ENCODE results near the gene FAM47E.
"Not testable (repeated sequence)": the region's sequence is repeated elsewhere in the genome, so short reads cannot be mapped to it uniquely, and the experiment has no call there.

FAM47E gene

GRCh38 chr4:76271248-76271647, 19.7 kb downstream of the FAM47E start:
- DNase-seq: no peak

GRCh38 chr4:76272073-76272472, 20.6 kb downstream of the FAM47E start:
- no peak for DNase-seq

- no peak for DNase-seq
These were observed 21.1 kb downstream of the FAM47E start for GRCh38 chr4:76272582-76272981.

GRCh38 chr4:76272999-76273398, 21.5 kb downstream of the FAM47E start:
- no peak for DNase-seq

- no peak for DNase-seq
These were observed 24.1 kb downstream of the FAM47E start for GRCh38 chr4:76275486-76276124.

GRCh38 chr4:76276813-76277212, 25.3 kb downstream of the FAM47E start:
- DNase-seq: no peak

GRCh38 chr4:76277667-76278066, 26.1 kb downstream of the FAM47E start:
- no peak for DNase-seq

- no peak for DNase-seq
These were observed 27.1 kb downstream of the FAM47E start for GRCh38 chr4:76278583-76278982.

- DNase-seq: no peak
These were observed 27.9 kb downstream of the FAM47E start for GRCh38 chr4:76279462-76279861.

GRCh38 chr4:76280488-76281441, 29.2 kb downstream of the FAM47E start:
- no peak for DNase-seq

GRCh38 chr4:76281594-76281993, 30.1 kb downstream of the FAM47E start:
- DNase-seq: not testable (repeated sequence)

GRCh38 chr4:76282941-76283689, 31.6 kb downstream of the FAM47E start:
- no peak for DNase-seq

GRCh38 chr4:76283900-76284299, 32.4 kb downstream of the FAM47E start:
- no peak for DNase-seq

GRCh38 chr4:76287811-76288210, 36.3 kb downstream of the FAM47E start:
- not testable (repeated sequence) for DNase-seq

GRCh38 chr4:76292730-76293129, 41.2 kb downstream of the FAM47E start:
- no peak for DNase-seq

- no peak for DNase-seq
These were observed 42.3 kb downstream of the FAM47E start for GRCh38 chr4:76293772-76294171.

GRCh38 chr4:76296286-76296820, 44.8 kb downstream of the FAM47E start:
- no peak for DNase-seq

- no peak for DNase-seq
These were observed 46.7 kb downstream of the FAM47E start for GRCh38 chr4:76298227-76298626.

GRCh38 chr4:76300012-76300411, 48.5 kb downstream of the FAM47E start:
- DNase-seq: no peak

GRCh38 chr4:76301068-76301774, 49.7 kb downstream of the FAM47E start:
- no peak for DNase-seq

GRCh38 chr4:76301775-76302162, 50.2 kb downstream of the FAM47E start:
- DNase-seq: no peak

- DNase-seq: no peak
These were observed 51.4 kb downstream of the FAM47E start for GRCh38 chr4:76302826-76303438.
